ENCODE results near the gene LIPA.
A peak's percentile ranks its signal among the peaks of the same experiment; 100 is the strongest.
"Not testable (repeated sequence)": the region's sequence is repeated elsewhere in the genome, so short reads cannot be mapped to it uniquely, and the experiment has no call there.

LIPA gene

GRCh38 chr10:89269433-89270152 is 18.0 kb upstream of the LIPA start:
- no peak for DNase-seq

DNA sequence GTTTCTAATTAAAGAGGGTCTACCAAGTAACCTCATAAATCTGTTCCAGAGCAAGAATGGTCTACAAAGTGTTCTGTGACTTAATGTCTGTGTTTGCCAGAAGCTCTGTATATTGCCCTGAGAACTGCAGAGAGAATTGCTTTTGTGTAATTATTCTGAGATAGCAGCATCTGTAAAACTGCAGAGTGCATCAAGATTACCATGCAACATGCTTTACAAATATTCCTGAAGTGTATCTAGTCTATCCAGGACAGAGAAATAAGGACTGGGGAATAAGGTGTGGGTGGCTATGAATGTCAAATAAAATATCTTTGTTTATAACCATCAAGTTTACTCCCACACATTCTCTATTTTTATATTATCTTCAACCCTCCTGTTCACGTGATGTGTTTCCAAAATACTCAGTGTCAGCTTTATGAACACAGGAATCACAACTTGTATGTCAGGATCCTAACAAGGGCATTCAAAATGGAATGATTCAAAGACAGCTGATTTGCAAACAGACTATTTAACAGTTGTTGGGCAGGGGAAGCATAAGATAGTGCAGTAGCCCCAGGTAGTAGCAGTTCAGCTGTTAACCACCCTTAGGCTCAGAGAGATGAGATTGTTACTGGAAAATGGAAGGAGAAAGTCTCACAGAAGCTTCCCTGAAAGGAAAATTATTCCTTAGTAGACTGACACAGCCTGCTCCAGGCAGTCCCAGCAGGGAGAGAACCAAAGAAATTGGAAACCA is 15.3 kb upstream of the LIPA start:
- DNase-seq: no peak

DNA sequence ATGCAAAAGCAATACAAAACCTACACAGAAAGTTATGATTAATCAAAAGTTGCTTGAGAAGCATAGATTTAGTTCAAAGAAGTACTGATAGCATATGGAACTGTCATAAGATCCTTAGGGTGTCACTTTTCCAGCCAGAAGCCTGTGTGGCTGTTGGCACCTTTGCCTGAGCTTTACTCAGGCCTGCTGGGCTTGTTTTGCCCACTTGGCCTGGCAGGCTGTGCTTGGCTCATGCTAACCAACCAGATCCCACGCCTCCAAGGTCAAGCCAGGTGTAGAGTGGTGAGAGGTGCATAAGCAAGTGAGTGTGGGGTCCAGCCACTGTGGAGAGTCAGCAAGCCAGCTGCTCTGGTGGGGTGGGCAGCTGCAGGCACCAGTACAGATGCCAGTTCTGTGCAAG is 12.0 kb upstream of the LIPA start:
- no peak for DNase-seq

DNA sequence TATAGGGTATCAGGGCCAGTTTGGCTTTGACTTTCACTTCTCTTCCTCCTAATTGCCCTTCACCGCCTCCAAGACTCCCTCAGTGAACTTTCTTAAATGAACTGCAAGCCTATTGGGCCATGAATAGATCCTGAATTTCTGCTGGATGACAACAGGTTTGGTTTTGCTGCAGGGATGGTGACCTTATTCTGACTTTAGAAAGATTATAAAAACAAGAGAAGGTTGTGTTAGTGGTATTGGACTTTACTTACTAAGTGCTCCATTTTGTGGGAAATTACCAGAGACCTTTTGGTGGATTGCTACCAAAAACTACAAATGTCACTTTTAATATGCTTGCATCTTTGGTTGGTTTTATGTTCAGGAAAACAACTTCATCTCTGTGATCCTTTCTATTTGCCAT is 11.5 kb upstream of the LIPA start:
- no peak for DNase-seq

DNA sequence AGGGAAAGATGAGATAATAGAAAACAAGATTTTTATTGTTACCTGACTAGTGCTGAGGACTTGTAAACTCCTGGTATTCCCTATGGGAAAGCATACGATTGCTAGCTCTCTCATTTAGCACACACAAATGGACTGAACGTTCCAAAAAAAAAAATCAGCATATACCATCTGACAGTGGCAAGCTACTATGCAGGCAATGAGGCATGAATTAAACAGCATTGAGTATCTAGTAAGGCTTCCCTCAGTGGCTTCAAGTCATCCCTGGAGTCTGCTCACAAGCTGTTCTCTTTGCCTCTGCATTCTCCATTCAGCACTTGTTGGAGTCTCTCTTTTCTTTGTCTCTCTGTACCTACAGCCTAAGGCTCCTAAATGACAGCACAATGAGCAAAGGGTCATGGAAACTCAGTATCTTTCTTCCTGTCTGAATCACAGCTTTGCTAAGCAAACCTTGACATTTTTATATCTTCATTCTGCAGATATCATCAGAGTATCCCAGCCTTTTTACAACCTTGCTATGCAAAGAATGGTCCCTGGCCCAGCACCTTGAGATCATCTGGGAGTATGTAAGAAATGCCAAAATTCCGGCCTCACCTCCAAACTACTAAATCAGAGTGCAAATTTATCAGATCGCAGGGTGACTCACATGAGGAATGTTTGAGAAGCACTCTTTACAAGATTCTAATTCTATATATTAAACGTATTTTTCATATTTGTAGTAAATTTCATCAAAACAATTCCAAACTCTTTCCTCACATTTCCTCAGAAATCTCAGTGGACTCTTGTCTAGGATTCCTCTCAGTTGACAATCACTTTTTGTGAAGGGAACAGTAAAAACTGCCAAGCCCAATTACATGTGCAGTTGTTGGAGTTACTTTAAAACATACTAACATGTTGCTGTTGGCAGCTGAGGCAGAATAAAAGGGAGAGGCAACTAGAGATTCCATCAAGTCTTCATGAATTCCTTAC is 10.8 kb upstream of the LIPA start:
- peak; percentile 76 for DNase-seq

DNA sequence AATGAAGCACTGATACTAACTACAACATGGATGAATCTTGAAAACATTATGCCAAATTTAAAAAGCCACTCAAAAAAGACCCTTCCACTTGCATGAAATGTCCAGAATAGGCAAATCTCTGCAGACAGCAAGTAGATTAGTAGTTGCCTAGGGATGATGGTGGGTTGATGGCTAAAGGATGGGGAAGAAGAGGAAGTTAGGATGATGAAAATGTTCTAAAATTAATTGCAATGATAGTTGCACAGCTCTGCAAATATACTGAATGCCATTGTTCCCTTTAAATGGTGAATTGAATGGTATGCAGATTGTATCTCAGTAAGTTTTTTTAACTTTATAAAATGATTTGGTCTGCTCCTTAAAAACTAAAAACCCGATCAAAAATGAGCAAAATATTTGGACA is 7.3 kb upstream of the LIPA start:
- no peak for DNase-seq

DNA sequence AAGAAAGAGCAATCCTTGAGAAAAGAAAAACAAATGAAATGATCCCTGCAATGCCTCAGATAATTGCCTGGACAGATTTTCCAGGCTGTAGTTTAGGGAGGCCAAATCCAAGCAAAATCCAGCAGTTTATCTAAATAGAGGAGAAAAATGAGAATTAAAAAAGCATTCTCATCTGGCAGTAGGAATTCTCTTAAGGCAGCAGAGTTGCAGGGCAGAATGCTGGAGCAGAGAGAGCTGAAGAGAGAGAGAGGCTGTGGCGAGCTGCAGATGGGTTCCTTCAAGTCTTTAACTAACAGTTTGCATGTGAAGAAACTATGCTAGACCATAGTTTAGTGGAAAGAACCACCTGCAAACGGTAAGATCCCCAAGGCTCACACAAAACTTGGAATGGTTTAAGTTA is 6.0 kb upstream of the LIPA start:
- DNase-seq: no peak

DNA sequence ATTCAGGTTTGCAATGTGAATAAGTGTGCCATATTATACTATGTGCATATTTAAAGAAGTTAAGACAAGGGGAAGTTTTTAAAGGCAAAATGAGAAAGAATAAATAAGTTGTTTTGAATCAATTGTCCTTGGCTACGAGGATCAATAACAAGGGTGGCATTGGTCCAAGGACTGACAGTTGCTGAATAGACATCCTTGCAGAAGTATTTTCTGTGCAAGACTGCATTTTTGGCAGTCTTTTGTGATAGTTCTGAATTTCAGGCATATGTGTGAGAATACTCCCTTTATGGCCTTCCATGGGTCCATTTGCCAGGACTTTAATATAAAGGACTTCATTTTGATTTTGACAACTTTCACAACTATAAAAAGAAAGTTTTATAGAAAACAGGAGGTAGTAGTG is 5.4 kb upstream of the LIPA start:
- DNase-seq: no peak

DNA sequence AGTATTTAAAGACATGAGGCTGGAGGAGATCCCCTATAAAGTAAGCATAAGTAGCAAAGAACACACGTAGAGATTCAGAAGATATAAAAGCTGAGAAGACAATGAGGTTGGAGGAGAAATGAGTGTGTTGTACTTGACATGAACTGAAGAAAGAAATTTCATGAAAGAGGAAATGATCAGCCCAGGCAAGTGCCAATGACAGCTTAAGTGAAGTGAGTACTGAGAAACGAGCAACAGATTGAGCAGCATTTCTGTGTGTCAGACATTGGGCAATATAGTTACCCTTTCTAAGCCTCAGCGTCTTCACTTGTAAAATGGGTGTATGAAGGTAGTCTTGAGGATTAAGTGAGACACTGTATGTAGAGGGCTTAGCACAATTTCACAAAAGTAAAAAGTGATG is 4.8 kb upstream of the LIPA start:
- no peak for DNase-seq

GRCh38 chr10:89255793-89256192 is 4.2 kb upstream of the LIPA start:
- no peak for DNase-seq

DNA sequence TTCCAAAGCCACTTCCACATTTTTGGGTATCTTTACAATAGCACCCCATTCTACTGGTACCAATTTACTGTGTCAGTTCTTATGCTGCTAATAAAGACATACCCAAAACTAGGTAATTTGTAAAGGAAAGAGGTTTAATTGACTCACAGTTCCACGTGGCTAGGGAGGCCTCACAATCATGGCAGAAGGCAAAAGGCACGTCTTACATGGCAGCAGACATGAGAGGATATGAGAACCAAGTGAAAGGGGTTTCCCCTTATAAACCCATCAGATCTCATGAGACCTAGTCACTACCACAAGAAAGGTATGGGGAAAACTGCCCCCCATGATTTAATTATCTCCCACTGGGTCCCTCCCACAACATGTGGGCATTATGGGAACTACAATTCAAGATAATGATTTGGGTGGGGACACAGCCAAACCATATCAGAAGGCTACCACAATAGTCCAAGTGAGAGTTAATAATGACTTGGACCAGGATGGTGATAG is 3.6 kb upstream of the LIPA start:
- not testable (repeated sequence) for DNase-seq

DNA sequence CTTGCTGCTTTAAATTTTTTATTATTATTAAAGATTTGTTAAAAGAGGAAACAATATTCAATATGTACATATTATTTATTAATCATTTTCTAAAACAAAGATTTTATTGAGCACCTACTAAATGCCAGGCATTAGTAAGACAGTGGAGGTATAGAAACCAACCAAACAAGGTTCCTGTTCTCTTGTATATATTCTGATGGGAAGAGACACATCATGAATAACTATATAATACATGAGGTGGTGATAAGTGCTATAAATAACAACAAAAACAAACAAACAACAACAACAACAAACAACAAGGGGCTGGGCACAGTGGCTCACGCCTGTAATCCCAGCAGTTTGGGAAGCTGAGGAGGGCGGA is 630 bp upstream of the LIPA start:
- no peak for DNase-seq

GRCh38 chr10:89250865-89251408 is 638 bp downstream of the LIPA start:
- no peak for DNase-seq

- no peak for DNase-seq
These were observed 2.6 kb downstream of the LIPA start for GRCh38 chr10:89248990-89249389.

- not testable (repeated sequence) for DNase-seq
These were observed 4.0 kb downstream of the LIPA start for GRCh38 chr10:89247623-89248022.

- DNase-seq: no peak
These were observed 5.8 kb downstream of the LIPA start for GRCh38 chr10:89245802-89246201.

- no peak for DNase-seq
These were observed 8.6 kb downstream of the LIPA start for GRCh38 chr10:89242840-89243568.

DNA sequence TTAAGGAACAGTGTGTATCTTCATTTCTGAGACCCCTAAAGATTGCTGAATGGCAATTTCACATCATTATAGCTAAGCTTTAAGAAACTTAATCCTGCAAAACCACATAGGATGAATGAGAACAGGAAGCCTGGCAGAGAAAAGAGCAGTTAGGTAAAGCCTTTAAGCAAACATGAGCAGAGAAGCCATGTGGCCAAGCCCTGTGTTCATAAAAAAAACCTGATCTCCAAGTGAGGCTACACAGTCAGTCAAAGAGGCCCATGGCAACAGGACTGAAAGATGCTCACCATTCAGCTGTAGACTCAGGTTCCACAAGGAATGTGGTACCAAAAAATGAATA is 9.3 kb downstream of the LIPA start:
- no peak for DNase-seq

GRCh38 chr10:89241486-89242344 is 9.9 kb downstream of the LIPA start:
- no peak for DNase-seq

- DNase-seq: no peak
These were observed 10.5 kb downstream of the LIPA start for GRCh38 chr10:89241026-89241425.

DNA sequence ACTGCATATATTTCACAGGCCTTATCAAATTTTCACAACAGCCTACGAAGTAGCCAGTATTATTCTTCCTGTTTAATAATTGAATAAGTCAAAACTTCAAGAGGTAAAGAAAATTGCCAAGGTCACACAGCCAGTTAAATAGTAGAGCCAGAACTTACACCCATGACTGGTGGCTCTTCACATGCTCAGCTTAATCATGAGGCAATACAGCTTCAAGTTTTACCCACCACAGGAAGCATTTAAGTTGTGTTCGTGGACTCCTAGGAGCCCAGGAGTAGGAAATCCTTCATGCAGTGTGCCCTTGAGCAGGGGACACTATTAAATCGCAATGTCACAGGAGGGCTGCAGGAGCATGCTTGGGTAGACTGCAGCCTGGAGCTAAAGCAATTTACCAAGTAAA is 11.1 kb downstream of the LIPA start:
- no peak for DNase-seq

Measured in fibroblast of skin of back (primary cell).